MM.1S (cell line): ENCODE results near the gene TMED10.

Source experiments
- DNase-seq: peaks from one replicate; pipeline ENCODE4 v3.0.0-alpha.2; 2015
- H2AFZ ChIP-seq: fragments of 300-600 bp; sonication (generic); 2 replicates; pipeline ENCODE4 v1.6.0; 2016; ENCODE audit warnings: antibody characterized with exemption, low read length
- H3F3A ChIP-seq: fragments of 300-600 bp; sonication (generic); 2 replicates; pipeline ENCODE4 v1.6.1; 2016; ENCODE audit warnings: mild to moderate bottlenecking, antibody characterized with exemption, low read length, moderate library complexity, mixed read lengths; ENCODE audit not compliant: insufficient read depth
- H3K27ac ChIP-seq: fragments of 300-600 bp; sonication (generic); 2 replicates; pipeline ENCODE4 v1.5.1; 2016; ENCODE audit warnings: mild to moderate bottlenecking, low read length
- H3K27me3 ChIP-seq: fragments of 300-600 bp; sonication (generic); replicated peaks from 2 replicates; pipeline ENCODE4 v1.6.0; 2016; ENCODE audit warnings: low read length; ENCODE audit not compliant: insufficient read depth
- H3K36me3 ChIP-seq: fragments of 300-600 bp; sonication (generic); replicated peaks from 2 replicates; pipeline ENCODE4 v1.6.1; 2016; ENCODE audit warnings: mild to moderate bottlenecking, low read length, mixed read lengths; ENCODE audit not compliant: insufficient read depth
- H3K4me1 ChIP-seq: fragments of 300-600 bp; sonication (generic); 2 replicates; pipeline ENCODE4 v1.6.1; 2016; ENCODE audit warnings: low read length, mixed read lengths
- H3K4me2 ChIP-seq: fragments of 300-600 bp; sonication (generic); 2 replicates; pipeline ENCODE4 v1.6.0; 2016; ENCODE audit warnings: low read depth, low read length
- H3K4me3 ChIP-seq: fragments of 300-600 bp; sonication (generic); 2 replicates; pipeline ENCODE4 v1.5.1; 2016; ENCODE audit warnings: low read length, mixed read lengths
- H3K79me2 ChIP-seq: fragments of 300-600 bp; sonication (generic); 2 replicates; pipeline ENCODE4 v1.6.1; 2016; ENCODE audit warnings: mixed run types, low read length, mixed read lengths
- H3K9ac ChIP-seq: fragments of 300-600 bp; sonication (generic); 2 replicates; pipeline ENCODE4 v1.6.1; 2016; ENCODE audit warnings: low read length, mixed read lengths
- H3K9me2 ChIP-seq: fragments of 300-600 bp; sonication (generic); replicated peaks from 2 replicates; pipeline ENCODE4 v1.6.1; 2016; ENCODE audit warnings: mild to moderate bottlenecking, low read length, mixed read lengths; ENCODE audit not compliant: insufficient read depth
- H3K9me3 ChIP-seq: fragments of 300-600 bp; sonication (generic); replicated peaks from 2 replicates; pipeline ENCODE4 v1.6.1; 2016; ENCODE audit warnings: mild to moderate bottlenecking, low read length, mixed read lengths; ENCODE audit not compliant: insufficient read depth
- H4K20me1 ChIP-seq: fragments of 300-600 bp; sonication (generic); 2 replicates; pipeline ENCODE4 v1.6.1; 2016; ENCODE audit warnings: mild to moderate bottlenecking, low read length, moderate library complexity, mixed read lengths; ENCODE audit not compliant: insufficient read depth
- EZH2 ChIP-seq: fragments of 300-600 bp; sonication (generic); optimal IDR thresholded peaks from 2 replicates; pipeline ENCODE3; 2017; ENCODE audit warnings: low read depth, mild to moderate bottlenecking, antibody characterized with exemption, low read length, mixed read lengths
- EZH2phosphoT487 ChIP-seq: fragments of 300-600 bp; sonication (generic); IDR thresholded peaks from 2 replicates; pipeline ENCODE4 v1.6.1; 2018; ENCODE audit warnings: antibody characterized with exemption, low read length
- TF ChIP-seq, protein P1 (sequence below): fragments of 300-600 bp; sonication (generic); IDR thresholded peaks from 2 replicates; pipeline ENCODE4 v1.5.1; 2016; ENCODE audit warnings: antibody characterized with exemption, low read length, mixed read lengths

The TMED10 gene

GRCh38 chr14:75213172-75213571, 36.8 kb upstream of the TMED10 start:
- Histone ChIP-seq H3K36me3 (no peaks in the 10 kb centered on the region), H3K4me2 (no peak overlapping the region), H3K27ac (no peak overlapping the region), H3F3A (no peaks in the 10 kb centered on the region), H4K20me1 (no peaks in the 10 kb centered on the region), H3K9me2 (no peaks in the 10 kb centered on the region), H3K4me3 (no peak overlapping the region), H3K9me3 (no peaks in the 10 kb centered on the region), H3K27me3 (no peaks in the 10 kb centered on the region), H2AFZ (no peak overlapping the region), H3K9ac (no peak overlapping the region), H3K79me2 (no peaks in the 10 kb centered on the region), H3K4me1 (no peaks in the 10 kb centered on the region)
- no peak for DNase-seq
- no peak for TF ChIP-seq EZH2
- TF ChIP-seq EZH2phosphoT487, result no peak
- TF ChIP-seq, protein P1, sequence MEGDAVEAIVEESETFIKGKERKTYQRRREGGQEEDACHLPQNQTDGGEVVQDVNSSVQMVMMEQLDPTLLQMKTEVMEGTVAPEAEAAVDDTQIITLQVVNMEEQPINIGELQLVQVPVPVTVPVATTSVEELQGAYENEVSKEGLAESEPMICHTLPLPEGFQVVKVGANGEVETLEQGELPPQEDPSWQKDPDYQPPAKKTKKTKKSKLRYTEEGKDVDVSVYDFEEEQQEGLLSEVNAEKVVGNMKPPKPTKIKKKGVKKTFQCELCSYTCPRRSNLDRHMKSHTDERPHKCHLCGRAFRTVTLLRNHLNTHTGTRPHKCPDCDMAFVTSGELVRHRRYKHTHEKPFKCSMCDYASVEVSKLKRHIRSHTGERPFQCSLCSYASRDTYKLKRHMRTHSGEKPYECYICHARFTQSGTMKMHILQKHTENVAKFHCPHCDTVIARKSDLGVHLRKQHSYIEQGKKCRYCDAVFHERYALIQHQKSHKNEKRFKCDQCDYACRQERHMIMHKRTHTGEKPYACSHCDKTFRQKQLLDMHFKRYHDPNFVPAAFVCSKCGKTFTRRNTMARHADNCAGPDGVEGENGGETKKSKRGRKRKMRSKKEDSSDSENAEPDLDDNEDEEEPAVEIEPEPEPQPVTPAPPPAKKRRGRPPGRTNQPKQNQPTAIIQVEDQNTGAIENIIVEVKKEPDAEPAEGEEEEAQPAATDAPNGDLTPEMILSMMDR, result no peak

DNA sequence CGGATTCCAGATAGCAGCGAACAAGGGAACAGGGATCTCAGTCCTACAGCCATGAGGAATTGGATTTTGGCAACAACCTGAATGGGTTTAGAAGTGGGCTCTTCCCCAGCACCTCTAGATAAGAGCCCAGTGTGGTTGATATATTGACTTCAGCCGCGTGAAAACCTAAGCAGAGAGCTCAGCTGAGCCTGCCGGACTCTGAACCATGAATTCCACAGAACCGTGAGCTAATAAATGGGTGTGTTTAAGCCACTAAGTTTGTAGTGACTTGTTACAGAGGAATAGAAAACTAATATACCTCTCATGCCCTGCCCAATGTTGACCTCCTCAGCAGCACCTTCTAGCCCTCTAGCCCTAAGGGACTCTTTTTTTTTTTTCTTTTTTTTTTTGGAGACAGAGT, 32.4 kb upstream of the TMED10 start:
- Histone ChIP-seq H3K27me3 (no peaks in the 10 kb centered on the region), H3K4me2 (no peak overlapping the region), H3K27ac (no peak overlapping the region), H3F3A (no peaks in the 10 kb centered on the region), H3K4me1 (no peaks in the 10 kb centered on the region), H3K9ac (no peak overlapping the region), H3K9me2 (no peaks in the 10 kb centered on the region), H3K36me3 (no peaks in the 10 kb centered on the region), H2AFZ (no peak overlapping the region), H4K20me1 (no peaks in the 10 kb centered on the region), H3K79me2 (no peaks in the 10 kb centered on the region), H3K9me3 (no peaks in the 10 kb centered on the region), H3K4me3 (no peak overlapping the region)
- no peak for TF ChIP-seq EZH2phosphoT487
- TF ChIP-seq, protein P1, result no peak
- TF ChIP-seq EZH2, result no peak
- no peak for DNase-seq

DNA sequence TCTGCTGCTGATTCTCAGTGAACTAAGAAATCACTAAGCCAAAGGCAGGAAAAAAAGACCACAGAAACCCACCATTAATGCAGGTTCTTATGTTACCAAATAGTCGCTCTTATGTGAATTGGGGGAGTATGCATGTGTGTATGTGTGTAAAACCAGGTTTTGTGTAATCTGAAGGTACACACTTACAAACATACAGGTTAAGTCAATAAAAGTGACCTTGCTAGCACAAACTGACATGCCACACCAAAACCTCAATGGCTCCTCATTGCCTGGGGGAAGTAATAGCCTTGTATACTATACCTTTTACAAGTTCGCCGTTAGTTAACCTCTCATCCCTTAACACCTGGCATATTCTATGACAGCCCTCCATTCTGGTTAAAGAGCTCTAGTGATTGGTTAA, 29.8 kb upstream of the TMED10 start:
- Histone ChIP-seq H3K27me3 (no peaks in the 10 kb centered on the region), H3K9ac (no peak overlapping the region), H3F3A (no peaks in the 10 kb centered on the region), H3K4me2 (no peak overlapping the region), H3K36me3 (no peaks in the 10 kb centered on the region), H3K9me2 (no peaks in the 10 kb centered on the region), H3K9me3 (no peaks in the 10 kb centered on the region), H3K27ac (no peak overlapping the region), H3K79me2 (no peaks in the 10 kb centered on the region), H4K20me1 (no peaks in the 10 kb centered on the region), H2AFZ (no peak overlapping the region), H3K4me3 (no peak overlapping the region), H3K4me1 (no peaks in the 10 kb centered on the region)
- TF ChIP-seq EZH2phosphoT487 (no peak), EZH2 (no peak)
- TF ChIP-seq, protein P1, result no peak
- DNase-seq, result no peak
